ENCODE measurements around the gene FAM120C. TPM values are rescaled to one million over a fixed set of nuclear protein-coding genes. Genes with fewer than 3 reads are reported as not detected.
A peak's percentile ranks its signal among the peaks of the same experiment; 100 is the strongest.

FAM120C gene
- total and polyA plus RNA-seq, 4 donors: 1.1 to 14.1 (median 7.6) TPM

- no peak for DNase-seq
- H3K27ac ChIP-seq (ENCODE audit: low read depth in 1 of 2, low read length in 2 of 2): no peak overlapping the region
- no peaks in the 10 kb centered on the region for H3K27me3 ChIP-seq (ENCODE audit: control insufficient read depth in 1 of 2, insufficient read depth in 2 of 2, low read length in 1 of 2)
- no peaks in the 10 kb centered on the region for H3K9me3 ChIP-seq (ENCODE audit: control insufficient read depth, low read length)
- ATAC-seq (ENCODE audit: low FRiP score): no peak
- H3K4me1 ChIP-seq (ENCODE audit: control insufficient read depth in 1 of 2, insufficient read depth in 2 of 2, low read length in 2 of 2): no peaks in the 10 kb centered on the region
- H3K36me3 ChIP-seq (ENCODE audit: control insufficient read depth in 1 of 2, insufficient read depth in 2 of 2, low read length in 1 of 2): no peaks in the 10 kb centered on the region
- 68 to 69% methylated on average over 2 of the region's 2 CpGs for WGBS, 2 donors
- no peak overlapping the region for H3K4me3 ChIP-seq (ENCODE audit: low read length in 2 of 2)
- intact Hi-C loops (cut with DNase I): loop anchor here (5.0 to 10.0 kb wide), 2 partner anchors 142 to 170 kb away; partner anchors contain the start of genes PHF8 (in 2 of the 2) and WNK3 (in 1 of the 2)
Observed at GRCh38 chrX:54184474-54184873, 1.4 kb upstream of the FAM120C start.

DNA sequence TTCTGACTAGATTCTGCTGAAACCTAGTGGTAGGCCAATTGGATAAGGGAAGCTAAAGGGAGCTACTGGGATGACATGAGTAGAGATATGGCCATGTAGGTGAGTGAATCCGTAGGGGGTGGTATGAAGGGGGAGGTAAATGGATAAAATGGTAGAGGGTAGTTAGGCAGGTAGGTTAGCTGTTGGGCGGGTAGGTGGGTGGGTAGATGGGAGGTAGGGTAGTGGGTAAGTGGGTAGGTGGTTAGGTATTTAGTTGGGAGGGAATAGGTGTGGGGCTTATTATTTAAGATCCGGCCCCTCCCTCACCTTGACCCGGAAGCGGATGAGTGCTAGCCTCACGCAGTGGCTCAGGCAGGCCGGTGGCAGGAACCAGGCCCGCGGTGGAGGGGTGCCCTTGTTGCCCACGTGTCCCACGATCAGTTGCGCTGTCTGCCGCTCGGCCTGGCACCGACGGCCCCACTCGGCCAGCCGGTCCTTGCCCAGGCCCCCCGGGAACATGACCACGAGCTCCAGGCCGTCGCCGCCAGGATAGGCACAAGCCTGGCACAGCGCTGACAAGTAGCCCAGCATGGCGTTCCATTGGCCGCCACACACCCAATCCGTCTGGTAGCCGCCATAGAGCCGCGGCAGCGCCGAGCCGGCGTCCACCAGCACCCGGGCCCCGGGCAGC lies 725 bp downstream of the FAM120C start:
- no peaks in the 10 kb centered on the region for H3K4me1 ChIP-seq (ENCODE audit: control insufficient read depth in 1 of 2, insufficient read depth in 2 of 2, low read length in 2 of 2)
- no peaks in the 10 kb centered on the region for H3K9me3 ChIP-seq (ENCODE audit: control insufficient read depth, low read length)
- ATAC-seq (ENCODE audit: low FRiP score) (peak; percentile 54), DNase-seq (peak; percentile 76 to 88)
- H3K4me3 ChIP-seq (ENCODE audit: low read length in 2 of 2): peak overlapping the region; percentile 46 to 90
- peak overlapping the region in 1 of 2 donors; percentile 83 for H3K27ac ChIP-seq (ENCODE audit: low read depth in 1 of 2, low read length in 2 of 2)
- intact Hi-C loops (cut with DNase I): loop anchor here (5.0 to 10.0 kb wide), 2 partner anchors 140 to 172 kb away; partner anchors contain the start of genes PHF8 (in 2 of the 2) and WNK3 (in 1 of the 2)
- 0 to 53% methylated on average over 29 to 36 of the region's 36 CpGs for WGBS, 2 donors
- no peaks in the 10 kb centered on the region for H3K27me3 ChIP-seq (ENCODE audit: control insufficient read depth in 1 of 2, insufficient read depth in 2 of 2, low read length in 1 of 2)
- no peaks in the 10 kb centered on the region for H3K36me3 ChIP-seq (ENCODE audit: control insufficient read depth in 1 of 2, insufficient read depth in 2 of 2, low read length in 1 of 2)

GRCh38 chrX:54181202-54181953 lies 1.7 kb downstream of the FAM120C start:
- DNase-seq (no peak), ATAC-seq (ENCODE audit: low FRiP score) (no peak)
- no peak overlapping the region for H3K27ac ChIP-seq (ENCODE audit: low read depth in 1 of 2, low read length in 2 of 2)
- no peaks in the 10 kb centered on the region for H3K27me3 ChIP-seq (ENCODE audit: control insufficient read depth in 1 of 2, insufficient read depth in 2 of 2, low read length in 1 of 2)
- WGBS, 2 donors: 20 to 47% methylated on average over 4 of the region's 4 CpGs
- H3K4me3 ChIP-seq (ENCODE audit: low read length in 2 of 2): peak overlapping the region in 1 of 2 donors; percentile 12
- no peaks in the 10 kb centered on the region for H3K36me3 ChIP-seq (ENCODE audit: control insufficient read depth in 1 of 2, insufficient read depth in 2 of 2, low read length in 1 of 2)
- no peaks in the 10 kb centered on the region for H3K4me1 ChIP-seq (ENCODE audit: control insufficient read depth in 1 of 2, insufficient read depth in 2 of 2, low read length in 2 of 2)
- intact Hi-C loops (cut with DNase I): loop anchor here (5.0 to 10.0 kb wide), 2 partner anchors 139 to 173 kb away; partner anchors contain the start of genes PHF8 (in 2 of the 2) and WNK3 (in 1 of the 2)
- no peaks in the 10 kb centered on the region for H3K9me3 ChIP-seq (ENCODE audit: control insufficient read depth, low read length)

DNA sequence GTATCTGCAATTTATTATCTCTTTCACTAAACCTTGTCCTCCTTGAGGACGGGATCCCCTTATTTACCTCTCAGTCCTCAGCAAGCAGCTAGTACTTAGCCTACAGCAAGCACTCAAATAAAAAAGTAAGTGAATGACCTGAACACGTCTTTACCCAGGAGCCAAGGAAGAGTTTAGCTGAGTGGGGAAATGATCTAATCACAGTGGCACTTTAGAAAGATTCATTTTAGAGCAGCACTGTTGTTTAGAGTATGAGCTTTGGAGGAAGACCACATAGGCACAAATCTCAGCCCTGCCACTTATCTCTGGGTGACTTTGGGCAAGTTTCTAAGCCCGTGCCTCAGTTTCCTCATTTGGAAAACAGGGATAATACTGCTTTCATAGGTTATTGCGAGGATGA lies 2.7 kb downstream of the FAM120C start:
- no peaks in the 10 kb centered on the region for H3K27me3 ChIP-seq (ENCODE audit: control insufficient read depth in 1 of 2, insufficient read depth in 2 of 2, low read length in 1 of 2)
- DNase-seq: no peak
- H3K4me1 ChIP-seq (ENCODE audit: control insufficient read depth in 1 of 2, insufficient read depth in 2 of 2, low read length in 2 of 2): no peaks in the 10 kb centered on the region
- no peak overlapping the region for H3K27ac ChIP-seq (ENCODE audit: low read depth in 1 of 2, low read length in 2 of 2)
- no peak for ATAC-seq (ENCODE audit: low FRiP score)
- WGBS, 2 donors: 42% methylated on average over 4 of the region's 4 CpGs
- H3K4me3 ChIP-seq (ENCODE audit: low read length in 2 of 2): no peak overlapping the region
- intact Hi-C loops (cut with DNase I): loop anchor here (5.0 to 10.0 kb wide), 2 partner anchors 138 to 174 kb away; partner anchors contain the start of genes PHF8 (in 2 of the 2) and WNK3 (in 1 of the 2)
- no peaks in the 10 kb centered on the region for H3K9me3 ChIP-seq (ENCODE audit: control insufficient read depth, low read length)
- H3K36me3 ChIP-seq (ENCODE audit: control insufficient read depth in 1 of 2, insufficient read depth in 2 of 2, low read length in 1 of 2): no peaks in the 10 kb centered on the region

DNA sequence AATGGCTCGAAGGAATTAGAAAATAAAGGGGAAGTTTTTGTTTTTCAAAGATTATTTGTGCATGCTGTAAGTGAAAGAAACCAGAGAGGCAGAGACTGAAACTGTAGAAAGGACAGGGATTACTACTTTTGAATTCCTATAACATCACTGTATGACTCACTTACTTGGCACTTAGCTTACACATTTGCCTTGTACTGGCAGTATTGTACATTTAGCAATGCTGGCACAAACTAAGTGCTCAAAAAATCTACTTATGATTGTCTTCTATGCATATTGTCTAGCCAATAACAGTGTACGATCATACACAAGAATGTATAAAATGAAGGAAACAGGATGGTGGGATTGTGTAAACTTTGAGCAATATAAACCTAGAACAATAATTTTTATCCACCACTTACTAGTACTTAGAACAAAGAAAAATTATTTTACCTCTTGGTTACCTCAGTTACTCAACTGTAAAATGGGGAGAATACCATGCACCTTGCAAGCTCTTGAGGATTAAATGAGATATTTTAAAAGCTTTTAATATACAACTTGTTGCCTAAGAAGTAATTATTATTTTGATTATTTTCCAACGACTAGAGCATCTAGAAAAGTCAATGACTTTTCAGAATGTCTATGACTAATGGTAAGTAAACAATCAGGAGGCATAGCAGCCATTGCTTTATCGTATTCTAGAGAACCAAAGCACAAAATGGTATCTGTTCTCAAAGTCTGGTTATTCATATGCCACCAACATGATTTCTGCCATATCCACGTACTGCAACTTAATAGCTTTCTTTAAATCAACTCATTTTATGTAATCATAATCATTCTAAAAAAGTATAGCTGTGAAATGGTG lies 4.7 kb downstream of the FAM120C start:
- ATAC-seq (ENCODE audit: low FRiP score) (no peak), DNase-seq (no peak)
- Histone ChIP-seq H3K36me3 (ENCODE audit: control insufficient read depth in 1 of 2, insufficient read depth in 2 of 2, low read length in 1 of 2) (no peaks in the 10 kb centered on the region), H3K4me1 (ENCODE audit: control insufficient read depth in 1 of 2, insufficient read depth in 2 of 2, low read length in 2 of 2) (no peaks in the 10 kb centered on the region), H3K27ac (ENCODE audit: low read depth in 1 of 2, low read length in 2 of 2) (no peak overlapping the region), H3K4me3 (ENCODE audit: low read length in 2 of 2) (no peak overlapping the region), H3K9me3 (ENCODE audit: control insufficient read depth, low read length) (no peaks in the 10 kb centered on the region), H3K27me3 (ENCODE audit: control insufficient read depth in 1 of 2, insufficient read depth in 2 of 2, low read length in 1 of 2) (no peaks in the 10 kb centered on the region)
- intact Hi-C loops (cut with DNase I): no loop called here
- WGBS, 2 donors: 38 to 43% methylated on average over 5 of the region's 5 CpGs

DNA sequence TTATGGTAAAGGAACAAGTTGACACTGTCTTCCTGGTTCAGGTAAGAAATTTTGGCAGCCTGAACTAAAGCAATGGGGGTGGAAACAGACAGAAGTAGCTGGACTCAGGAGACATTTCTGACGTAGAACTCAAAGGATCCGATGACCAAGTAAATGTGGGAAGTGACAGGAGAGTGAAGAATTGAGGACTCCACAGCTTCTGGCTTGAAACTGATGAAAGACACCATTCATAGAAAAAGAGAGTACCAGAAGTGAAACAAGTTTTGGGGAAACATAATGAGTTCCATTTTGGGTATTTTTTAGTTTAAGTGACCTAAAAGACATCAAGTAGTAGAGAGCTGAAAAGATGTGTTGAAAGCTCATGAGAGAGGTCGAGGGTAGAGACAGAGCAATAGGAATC lies 5.7 kb downstream of the FAM120C start:
- 68 to 89% methylated on average over 3 of the region's 3 CpGs for WGBS, 2 donors
- DNase-seq: no peak
- ATAC-seq (ENCODE audit: low FRiP score): no peak
- Histone ChIP-seq H3K27ac (ENCODE audit: low read depth in 1 of 2, low read length in 2 of 2) (no peak overlapping the region), H3K9me3 (ENCODE audit: control insufficient read depth, low read length) (no peaks in the 10 kb centered on the region), H3K4me1 (ENCODE audit: control insufficient read depth in 1 of 2, insufficient read depth in 2 of 2, low read length in 2 of 2) (no peaks in the 10 kb centered on the region), H3K36me3 (ENCODE audit: control insufficient read depth in 1 of 2, insufficient read depth in 2 of 2, low read length in 1 of 2) (no peaks in the 10 kb centered on the region), H3K27me3 (ENCODE audit: control insufficient read depth in 1 of 2, insufficient read depth in 2 of 2, low read length in 1 of 2) (no peaks in the 10 kb centered on the region), H3K4me3 (ENCODE audit: low read length in 2 of 2) (no peak overlapping the region)
- intact Hi-C loops (cut with DNase I): no loop called here

DNA sequence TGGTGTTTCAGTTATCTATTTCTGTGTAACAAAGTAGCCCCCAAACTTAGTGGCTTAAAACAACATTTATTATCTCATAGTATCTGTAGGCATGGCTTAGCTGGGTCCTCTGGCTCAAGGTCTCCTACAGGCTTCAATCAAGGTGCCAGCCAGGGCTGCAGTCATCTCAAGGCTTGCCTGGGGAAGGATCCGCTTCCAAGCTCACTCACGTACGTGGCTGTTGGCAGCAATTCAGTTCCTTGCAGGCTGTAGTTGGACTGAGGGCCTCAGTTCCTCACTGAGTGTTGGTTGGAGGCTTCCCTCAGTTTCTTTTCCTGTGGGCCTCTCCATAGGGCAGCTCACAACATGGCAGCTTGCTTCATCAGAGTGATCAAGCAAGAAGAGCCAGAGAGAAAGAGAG lies 9.3 kb downstream of the FAM120C start:
- H3K27ac ChIP-seq (ENCODE audit: low read depth in 1 of 2, low read length in 2 of 2): no peak overlapping the region
- H3K4me3 ChIP-seq (ENCODE audit: low read length in 2 of 2): no peak overlapping the region
- H3K4me1 ChIP-seq (ENCODE audit: control insufficient read depth in 1 of 2, insufficient read depth in 2 of 2, low read length in 2 of 2): no peaks in the 10 kb centered on the region
- H3K9me3 ChIP-seq (ENCODE audit: control insufficient read depth, low read length): no peaks in the 10 kb centered on the region
- H3K27me3 ChIP-seq (ENCODE audit: control insufficient read depth in 1 of 2, insufficient read depth in 2 of 2, low read length in 1 of 2): no peaks in the 10 kb centered on the region
- intact Hi-C loops (cut with DNase I): no loop called here
- DNase-seq: no peak
- H3K36me3 ChIP-seq (ENCODE audit: control insufficient read depth in 1 of 2, insufficient read depth in 2 of 2, low read length in 1 of 2): no peaks in the 10 kb centered on the region
- WGBS, 2 donors: 63 to 66% methylated on average over 3 of the region's 3 CpGs
- ATAC-seq (ENCODE audit: low FRiP score): no peak

DNA sequence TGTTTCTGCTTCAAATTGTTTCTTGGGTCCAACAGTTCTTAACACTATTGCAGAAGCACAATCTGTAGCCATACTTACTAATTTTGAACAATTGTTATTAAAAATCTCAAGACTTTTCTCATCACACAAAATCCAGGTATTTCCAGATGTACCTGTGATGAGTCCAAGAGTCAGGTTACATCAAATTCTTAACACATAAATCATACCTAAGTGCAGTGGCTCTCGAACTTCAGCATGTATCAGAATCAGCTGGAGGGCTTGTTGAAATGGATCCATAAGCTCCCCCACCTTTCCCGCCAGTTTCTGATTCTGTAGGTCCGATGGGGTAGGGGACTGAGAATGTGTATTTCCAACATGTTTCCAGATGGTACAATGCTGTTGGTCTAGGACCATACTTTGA lies 10.6 kb downstream of the FAM120C start:
- Histone ChIP-seq H3K4me1 (ENCODE audit: control insufficient read depth in 1 of 2, insufficient read depth in 2 of 2, low read length in 2 of 2) (no peaks in the 10 kb centered on the region), H3K4me3 (ENCODE audit: low read length in 2 of 2) (no peak overlapping the region), H3K9me3 (ENCODE audit: control insufficient read depth, low read length) (no peaks in the 10 kb centered on the region), H3K36me3 (ENCODE audit: control insufficient read depth in 1 of 2, insufficient read depth in 2 of 2, low read length in 1 of 2) (no peaks in the 10 kb centered on the region), H3K27me3 (ENCODE audit: control insufficient read depth in 1 of 2, insufficient read depth in 2 of 2, low read length in 1 of 2) (no peaks in the 10 kb centered on the region), H3K27ac (ENCODE audit: low read depth in 1 of 2, low read length in 2 of 2) (no peak overlapping the region)
- no peak for DNase-seq
- 80 to 93% methylated on average over 3 of the region's 3 CpGs for WGBS, 2 donors
- intact Hi-C loops (cut with DNase I): no loop called here
- no peak for ATAC-seq (ENCODE audit: low FRiP score)
